NCI-H2227 (cell line): ENCODE data around the gene KBTBD12.
"Not testable (repeated sequence)": the region's sequence is repeated elsewhere in the genome, so short reads cannot be mapped to it uniquely, and the experiment has no call there.

ENCODE experiments used
- DNase-seq: peaks from one replicate; lab custom pipeline; 2025; ENCODE audit not compliant: unreplicated experiment; lab: John Stamatoyannopoulos, UW

The KBTBD12 gene

GRCh38 chr3:127903611-127904375 lies 11.2 kb upstream of the KBTBD12 start:
- no peak for DNase-seq

- DNase-seq = no peak
These were observed 9.5 kb upstream of the KBTBD12 start for GRCh38 chr3:127905556-127905955.

- DNase-seq = not testable (repeated sequence)
These were observed 8.4 kb upstream of the KBTBD12 start for GRCh38 chr3:127906653-127907052.

GRCh38 chr3:127908202-127908601 lies 6.8 kb upstream of the KBTBD12 start:
- DNase-seq = no peak

DNA sequence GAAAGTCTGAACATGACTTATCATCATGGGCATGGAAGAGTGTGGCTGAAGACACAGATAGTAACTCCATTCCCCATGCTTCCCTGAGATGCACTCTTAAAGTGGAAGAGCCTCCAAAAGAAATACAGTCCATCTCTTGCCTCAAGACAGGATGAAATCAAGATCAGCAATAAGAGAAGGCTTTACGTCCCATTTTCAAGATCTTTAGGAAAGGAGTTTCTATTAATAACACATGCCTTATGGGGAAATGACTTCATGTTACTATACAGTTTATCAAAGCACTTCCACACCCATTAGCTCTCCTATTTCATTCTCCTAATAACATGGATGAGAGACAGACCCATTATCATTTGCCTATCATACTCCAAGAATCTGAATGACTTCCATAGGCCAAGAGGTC lies 6.1 kb upstream of the KBTBD12 start:
- no peak for DNase-seq

DNA sequence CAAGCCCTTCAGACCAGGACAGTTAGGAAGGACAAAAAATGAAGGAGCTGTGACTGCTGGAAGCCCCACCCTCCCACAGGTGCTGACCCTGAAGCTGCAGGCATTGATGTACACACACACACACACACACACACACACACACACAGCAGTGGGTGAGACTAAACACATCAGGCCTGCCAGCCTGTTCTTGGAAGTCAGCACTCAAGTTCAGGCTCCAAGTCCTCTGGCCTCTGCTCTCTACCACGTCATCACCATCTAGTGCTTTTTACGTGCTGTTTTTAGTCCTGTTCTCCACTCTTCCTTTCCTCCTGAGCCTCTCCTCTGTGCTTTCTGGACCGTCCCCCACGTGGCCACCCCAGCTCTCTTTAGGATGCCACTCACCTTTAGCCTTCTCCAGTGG lies 5.4 kb upstream of the KBTBD12 start:
- no peak for DNase-seq

GRCh38 chr3:127911421-127911931 lies 3.6 kb upstream of the KBTBD12 start:
- no peak for DNase-seq

DNA sequence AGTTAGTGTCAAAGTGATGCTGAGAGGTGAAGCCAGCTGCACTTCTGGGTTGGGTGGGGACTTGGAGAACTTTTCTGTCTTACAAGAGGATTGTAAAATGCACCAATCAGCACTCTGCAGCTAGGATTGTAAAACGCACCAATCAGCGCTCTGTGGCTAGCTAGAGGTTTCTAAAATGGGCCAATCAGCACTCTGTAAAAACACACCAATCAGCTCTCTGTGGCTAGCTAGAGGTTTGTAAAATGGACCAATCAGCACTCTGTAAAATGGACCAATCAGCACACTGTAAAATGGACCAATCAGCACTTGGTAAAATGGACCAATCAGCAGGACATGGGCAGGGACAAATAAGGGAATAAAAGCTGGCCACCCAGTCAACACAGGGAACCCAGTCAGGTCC lies 1.2 kb upstream of the KBTBD12 start:
- not testable (repeated sequence) for DNase-seq

DNA sequence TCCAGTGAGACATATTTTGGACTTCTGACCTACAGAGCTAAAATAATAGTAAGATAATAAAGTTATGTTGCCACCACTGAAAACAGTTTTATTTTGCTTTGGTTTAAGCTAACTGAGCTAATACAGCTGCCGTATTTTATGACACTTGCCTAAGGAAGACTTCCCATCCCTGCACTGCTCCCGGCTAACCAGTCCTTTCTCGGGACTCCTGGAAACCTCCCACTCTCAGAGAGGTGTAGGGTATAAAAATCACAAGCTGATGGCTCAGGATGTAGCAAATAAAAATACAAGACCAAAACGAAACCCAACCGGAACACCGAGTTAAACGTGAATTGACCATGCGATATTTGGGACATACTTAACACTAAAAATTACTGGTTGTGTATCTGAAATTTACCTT lies 448 bp upstream of the KBTBD12 start:
- no peak for DNase-seq

GRCh38 chr3:127915937-127916493 lies 983 bp downstream of the KBTBD12 start:
- peak; percentile 51 for DNase-seq

DNA sequence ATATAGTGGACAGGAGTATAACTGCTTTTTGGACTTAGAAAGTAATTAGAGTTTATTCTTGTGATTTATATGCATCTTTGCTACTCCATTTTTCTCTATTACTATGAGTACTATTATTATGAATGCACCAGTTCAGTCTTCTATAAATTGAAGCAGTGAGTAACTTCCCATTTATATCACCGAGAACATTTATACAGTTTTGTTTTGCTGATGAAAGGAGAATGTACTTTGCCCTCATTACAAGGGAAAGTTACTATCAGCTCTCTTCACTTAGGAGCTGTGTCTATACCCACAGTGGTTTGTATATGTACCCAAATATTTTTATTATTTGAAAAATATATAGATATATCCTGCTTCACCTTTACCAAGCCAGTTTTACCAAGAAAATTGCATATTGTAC lies 5.7 kb downstream of the KBTBD12 start:
- DNase-seq = no peak

DNA sequence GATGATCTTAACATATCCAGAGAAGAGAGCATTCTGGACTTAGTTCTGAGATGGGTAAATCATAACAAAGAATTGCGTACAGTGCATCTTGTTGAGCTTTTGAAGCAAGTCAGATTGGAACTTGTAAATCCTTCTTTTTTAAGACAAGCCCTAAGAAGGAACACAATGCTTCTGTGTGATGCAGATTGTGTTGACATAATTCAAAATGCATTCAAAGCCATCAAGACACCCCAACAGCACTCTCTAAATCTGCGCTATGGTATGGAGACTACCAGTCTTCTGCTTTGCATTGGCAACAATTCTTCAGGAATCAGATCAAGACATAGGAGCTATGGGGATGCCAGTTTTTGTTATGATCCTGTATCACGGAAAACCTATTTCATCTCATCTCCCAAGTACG lies 8.6 kb downstream of the KBTBD12 start:
- no peak for DNase-seq

DNA sequence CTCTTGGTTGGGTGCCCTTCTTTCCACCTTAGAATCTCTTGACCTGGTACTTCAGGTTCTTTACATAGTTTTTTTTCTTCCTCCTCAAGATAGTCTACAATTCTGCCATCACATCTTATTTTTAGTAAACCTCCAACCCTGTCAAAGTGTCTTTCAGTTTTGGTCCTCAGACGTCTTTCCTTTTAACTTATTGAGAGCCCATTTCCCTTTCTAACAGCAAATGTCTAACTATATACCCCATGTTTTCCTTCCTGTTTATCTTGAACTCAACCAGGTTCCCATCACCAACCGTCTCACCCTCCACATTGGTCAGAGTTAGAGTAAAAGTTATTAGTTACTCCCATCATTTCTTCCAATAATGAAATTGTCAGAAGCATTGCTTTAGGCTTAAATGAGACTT lies 10.4 kb downstream of the KBTBD12 start:
- DNase-seq = no peak

DNA sequence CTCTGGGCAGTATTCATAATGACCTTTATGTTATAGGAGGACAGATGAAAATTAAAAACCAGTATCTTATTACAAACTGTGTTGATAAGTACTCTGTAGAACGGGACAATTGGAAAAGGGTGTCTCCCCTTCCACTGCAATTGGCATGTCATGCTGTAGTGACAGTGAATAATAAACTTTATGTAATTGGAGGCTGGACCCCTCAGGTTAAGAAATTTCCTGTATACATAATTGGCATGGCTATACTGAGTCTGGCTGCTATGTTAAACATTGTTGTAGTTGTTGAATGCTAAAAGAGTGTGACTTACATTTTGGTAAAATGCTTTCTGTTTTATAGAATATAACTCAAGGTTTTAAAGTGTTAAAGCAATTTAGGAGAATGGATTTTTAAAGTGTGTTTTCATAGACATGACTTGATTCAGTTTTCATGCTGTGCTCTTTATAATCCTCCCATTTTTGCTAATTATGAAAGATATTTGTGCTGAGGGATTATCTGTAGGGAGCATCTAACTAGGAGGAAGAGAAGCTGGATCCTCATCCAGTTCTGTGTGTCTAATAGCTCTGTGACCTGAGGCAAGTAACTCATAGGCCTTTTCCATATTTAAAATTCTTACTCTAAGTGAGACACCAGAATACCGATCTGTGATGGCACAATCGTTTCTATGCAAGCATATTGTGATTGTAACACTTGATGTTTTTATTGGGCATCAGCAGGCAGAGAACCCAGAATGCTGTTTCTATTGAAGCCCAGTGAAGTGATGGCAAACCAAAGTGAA lies 13.0 kb downstream of the KBTBD12 start:
- no peak for DNase-seq

DNA sequence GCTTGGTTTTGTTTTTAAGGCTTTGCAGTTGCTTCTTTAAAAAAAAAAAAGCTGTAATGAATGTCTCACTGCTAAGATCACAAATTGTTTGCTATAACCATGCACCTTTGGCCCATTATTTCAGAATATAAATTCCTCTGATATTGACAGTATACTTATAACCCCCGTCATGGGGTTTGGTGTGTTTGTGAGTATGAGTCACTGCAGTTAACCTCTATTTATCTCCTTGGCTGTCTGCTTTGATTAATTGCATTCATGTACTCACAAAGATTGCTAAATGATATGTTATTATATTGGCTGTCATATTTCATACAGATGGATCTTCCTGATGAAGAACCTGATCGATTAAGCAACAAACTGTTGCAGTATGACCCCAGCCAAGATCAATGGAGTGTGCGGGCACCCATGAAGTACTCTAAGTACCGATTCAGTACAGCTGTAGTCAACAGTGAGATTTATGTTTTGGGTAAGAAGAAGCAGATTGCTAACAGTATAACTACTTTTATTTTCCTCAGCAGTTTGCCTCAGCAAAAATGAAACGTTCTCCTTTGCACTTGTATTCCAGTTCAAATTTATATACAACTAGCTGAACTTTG lies 14.9 kb downstream of the KBTBD12 start:
- DNase-seq = no peak

- DNase-seq = no peak
These were observed 18.4 kb downstream of the KBTBD12 start for GRCh38 chr3:127933396-127933795.

DNA sequence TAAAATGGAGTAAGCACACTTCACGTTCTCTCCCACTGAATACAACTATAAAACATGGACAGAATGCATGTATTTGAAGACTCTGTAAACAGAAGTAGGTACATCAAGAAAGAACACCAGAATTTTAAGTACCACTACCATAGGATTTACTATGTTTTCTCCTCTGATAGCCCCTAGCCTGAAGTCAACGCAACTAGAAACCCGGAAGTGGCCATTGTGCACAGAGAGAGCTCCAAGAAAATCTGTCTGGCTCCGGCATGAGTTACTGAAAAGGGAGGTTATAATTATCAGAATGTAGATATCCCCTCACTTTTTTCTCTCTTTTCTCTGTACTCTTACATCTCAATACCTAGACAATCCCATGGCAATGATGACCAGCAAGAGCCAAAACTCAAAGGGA lies 23.8 kb downstream of the KBTBD12 start:
- DNase-seq = no peak

DNA sequence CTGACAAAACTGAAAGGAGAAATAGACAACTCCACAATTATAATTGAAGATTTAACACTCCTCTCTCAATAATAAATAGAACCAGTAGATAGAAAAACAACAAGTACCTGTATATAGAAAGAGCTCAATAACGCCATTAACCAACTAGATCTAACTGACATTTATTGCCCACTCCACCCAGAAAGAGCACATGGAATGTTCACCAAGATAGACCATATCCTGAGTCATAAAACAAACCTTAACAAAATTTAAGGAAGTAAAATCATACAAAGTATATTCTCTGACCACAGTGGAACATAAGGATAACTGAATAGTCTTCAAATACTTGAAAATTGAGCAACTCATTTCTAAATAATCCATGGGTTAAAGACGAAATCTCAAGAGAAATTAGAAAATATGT lies 25.1 kb downstream of the KBTBD12 start:
- no peak for DNase-seq

DNA sequence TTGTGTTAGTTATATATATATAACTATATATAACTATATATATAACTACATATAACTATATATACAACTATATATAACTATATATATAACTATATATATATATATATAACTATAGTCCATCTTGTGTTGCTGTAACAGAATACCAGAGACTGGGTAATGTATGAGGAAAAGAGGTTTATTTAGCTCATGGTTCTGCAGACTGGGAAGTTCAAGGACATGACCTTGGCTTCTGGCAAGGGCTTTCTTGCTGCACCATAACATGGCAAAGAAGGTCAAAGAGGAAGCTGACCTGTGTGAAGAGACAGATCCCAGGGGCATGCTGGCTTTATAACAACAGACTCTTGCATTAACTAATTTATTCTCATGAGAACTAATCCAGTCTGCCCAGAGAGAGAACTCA lies 27.6 kb downstream of the KBTBD12 start:
- DNase-seq = no peak

- DNase-seq = no peak
These were observed 33.2 kb downstream of the KBTBD12 start for GRCh38 chr3:127948211-127948610.

GRCh38 chr3:127949446-127950055 lies 34.5 kb downstream of the KBTBD12 start:
- no peak for DNase-seq
